Right cardiac atrium (tissue), 5 donors: ENCODE results near the gene CAP2. TPM values are rescaled to one million over a fixed set of nuclear protein-coding genes. Genes with fewer than 3 reads are reported as not detected.
A peak's percentile ranks its signal among the peaks of the same experiment; 100 is the strongest.

Experiments
- ATAC-seq, 2 donors: fragments of 200-7000 bp; cut with Tn5 transposase; one replicate each; pipeline versions ENCODE4 v1.8.0 to v1.9.1; 2020; ENCODE audit warnings: moderate library complexity in 2 of 2, mild to moderate bottlenecking in 1 of 2
- DNase-seq, 3 donors: peaks; one replicate each; pipeline ENCODE4 v3.0.0-alpha.2; 2020
- H3K27ac ChIP-seq: one replicate; pipeline ENCODE4 v1.5.1; 2013; ENCODE audit warnings: mild to moderate bottlenecking, low read length, control low read depth, moderate library complexity
- H3K27me3 ChIP-seq: one replicate; pipeline ENCODE4 v1.6.1; 2013; ENCODE audit not compliant: control insufficient read depth, insufficient read depth
- H3K4me1 ChIP-seq: one replicate; pipeline ENCODE4 v1.6.1; 2013; ENCODE audit warnings: low read length; ENCODE audit not compliant: control insufficient read depth, insufficient read depth
- H3K4me3 ChIP-seq: one replicate; pipeline ENCODE4 v1.5.1; 2013; ENCODE audit warnings: low read length, control low read depth
- H3K9me3 ChIP-seq: one replicate; pipeline ENCODE4 v1.6.1; 2013; ENCODE audit warnings: low read length; ENCODE audit not compliant: control insufficient read depth
- WGBS: extraction: QIAGEN DNeasy Blood & Tissue Kit; methylation state at CpG from one replicate; pipeline ENCODE4 v1.1.7; 2013; 5-methylcytosine and 5-hydroxymethylcytosine counted together
- intact Hi-C, 4 donors: fragments of 100-400 bp; cut with DNase I; formaldehyde crosslinking; loops; one replicate each; pipeline versions ENCODE4 v1.11.0 to v1.14.0; 2022 to 2023
- polyA plus RNA-seq: library from polyadenylated mRNA; stranded (reverse); fragments of 200-250 nt; gene quantifications from one replicate; pipeline ENCODE4 v1.2.3, GENCODE V29; 2013
- total RNA-seq, 4 donors: library from RNA; stranded (reverse); fragmentation: NEBNext Ultra II Directional; extraction: Animal tissue kit (Norgen Biotek cat#: 25700); gene quantifications; one replicate each; pipeline ENCODE4 v1.2.1, GENCODE V29; 2021
- donor health status: healthy with polysubstance abuse.
- donor health status: DM: no; HTN: yes; CAD: no.
- donor health status: DM: no; HTN: no; CAD: no.
- donor health status: DM: no; HTN: yes; CAD: no; lungs with severe emphysema.
- donor health status: DM: yes; HTN: yes; CAD: no.

CAP2 gene
- total and polyA plus RNA-seq, 5 donors = 66.1 to 127 (median 100) TPM

DNA sequence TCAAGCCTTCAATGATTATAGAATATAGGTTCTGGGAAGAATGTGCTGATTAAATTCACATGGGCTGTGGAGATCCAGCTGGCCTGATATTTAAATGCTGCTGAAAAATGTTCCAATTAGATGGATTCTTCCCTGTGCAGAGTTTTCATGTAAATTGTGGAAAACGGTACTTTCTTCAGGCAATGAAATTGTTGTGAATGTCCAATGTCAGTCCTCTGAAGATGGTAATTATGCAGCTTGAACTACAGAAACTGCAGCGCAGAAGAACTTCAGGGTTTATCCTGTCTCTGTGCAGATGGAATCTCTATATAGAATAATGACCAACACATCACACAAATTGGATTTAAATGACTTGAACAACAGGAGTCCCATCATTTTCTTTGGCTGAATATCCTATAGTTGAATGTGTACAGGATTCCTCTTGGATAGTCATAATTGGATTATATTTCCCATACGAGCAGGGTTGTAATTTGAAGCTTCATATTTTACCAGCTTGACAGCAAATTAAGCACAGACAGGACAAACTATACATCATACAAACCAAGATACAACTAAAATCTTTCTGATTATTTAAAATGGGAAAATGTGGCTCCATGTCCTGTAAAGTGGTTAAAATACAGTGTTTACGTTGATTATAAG is 82.3 kb downstream of the CAP2 start:
- no peak overlapping the region for H3K4me3 ChIP-seq
- H3K27me3 ChIP-seq = no peaks in the 10 kb centered on the region
- ATAC-seq (no peak), DNase-seq (no peak)
- no peaks in the 10 kb centered on the region for H3K4me1 ChIP-seq
- 82% methylated on average over 4 of the region's 4 CpGs for WGBS
- H3K27ac ChIP-seq = no peak overlapping the region
- H3K9me3 ChIP-seq = no peaks in the 10 kb centered on the region
- intact Hi-C loops = loop anchor here in 1 of 4 donors (10.0 kb wide), 1 partner anchor 191 kb away; the partner anchor contains the start of gene RBM24

DNA sequence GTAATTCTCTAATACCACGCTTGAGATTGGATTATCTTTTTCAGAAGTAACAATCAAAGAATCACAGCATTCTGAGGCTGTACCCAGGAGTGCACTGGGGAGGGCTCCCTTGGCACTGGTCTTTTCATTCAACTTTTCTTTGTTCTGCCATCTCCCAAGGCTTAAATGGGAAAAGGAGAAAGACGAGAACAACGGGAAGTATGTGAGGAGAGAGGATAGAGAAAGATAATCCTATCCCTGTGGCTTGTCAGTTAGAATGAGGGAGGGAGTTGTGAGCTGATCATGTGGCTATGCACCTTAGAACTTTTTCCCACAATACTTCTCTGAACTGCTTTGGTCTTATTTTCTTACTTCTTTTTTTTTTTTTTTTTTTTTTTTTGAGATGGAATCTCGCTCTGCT is 83.1 kb downstream of the CAP2 start:
- H3K9me3 ChIP-seq = no peaks in the 10 kb centered on the region
- no peak for DNase-seq
- no peak overlapping the region for H3K27ac ChIP-seq
- intact Hi-C loops = loop anchor here in 1 of 4 donors (10.0 kb wide), 1 partner anchor 192 kb away; the partner anchor contains the start of gene RBM24
- no peak for ATAC-seq
- H3K27me3 ChIP-seq = no peaks in the 10 kb centered on the region
- WGBS = 64% methylated on average over 4 of the region's 4 CpGs
- H3K4me3 ChIP-seq = no peak overlapping the region
- no peaks in the 10 kb centered on the region for H3K4me1 ChIP-seq

DNA sequence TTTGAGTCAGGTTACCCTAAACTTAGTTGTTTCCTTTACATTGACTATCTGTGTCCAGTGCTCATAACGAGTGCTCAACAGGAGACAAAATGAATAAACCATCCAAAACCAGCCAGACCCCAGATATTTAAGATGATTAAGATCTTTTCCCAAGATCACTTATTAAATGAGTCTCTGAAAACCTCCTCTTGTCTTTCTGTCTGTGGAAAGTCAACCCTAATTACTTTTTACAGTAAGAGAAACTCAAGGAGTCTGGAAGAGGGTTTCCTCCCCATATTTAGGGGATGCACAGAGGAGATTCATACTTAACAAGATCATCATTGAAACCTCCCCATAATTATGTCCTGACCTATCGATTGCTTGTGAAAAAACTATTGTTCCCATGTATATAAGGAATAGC is 84.0 kb downstream of the CAP2 start:
- ATAC-seq (no peak), DNase-seq (no peak)
- Histone ChIP-seq H3K4me1 (no peaks in the 10 kb centered on the region), H3K4me3 (no peak overlapping the region), H3K27me3 (no peaks in the 10 kb centered on the region), H3K9me3 (no peaks in the 10 kb centered on the region), H3K27ac (no peak overlapping the region)
- intact Hi-C loops = loop anchor here in 1 of 4 donors (10.0 kb wide), 1 partner anchor 193 kb away; the partner anchor contains the start of gene RBM24
- WGBS = 90% methylated on average over 2 of the region's 2 CpGs

DNA sequence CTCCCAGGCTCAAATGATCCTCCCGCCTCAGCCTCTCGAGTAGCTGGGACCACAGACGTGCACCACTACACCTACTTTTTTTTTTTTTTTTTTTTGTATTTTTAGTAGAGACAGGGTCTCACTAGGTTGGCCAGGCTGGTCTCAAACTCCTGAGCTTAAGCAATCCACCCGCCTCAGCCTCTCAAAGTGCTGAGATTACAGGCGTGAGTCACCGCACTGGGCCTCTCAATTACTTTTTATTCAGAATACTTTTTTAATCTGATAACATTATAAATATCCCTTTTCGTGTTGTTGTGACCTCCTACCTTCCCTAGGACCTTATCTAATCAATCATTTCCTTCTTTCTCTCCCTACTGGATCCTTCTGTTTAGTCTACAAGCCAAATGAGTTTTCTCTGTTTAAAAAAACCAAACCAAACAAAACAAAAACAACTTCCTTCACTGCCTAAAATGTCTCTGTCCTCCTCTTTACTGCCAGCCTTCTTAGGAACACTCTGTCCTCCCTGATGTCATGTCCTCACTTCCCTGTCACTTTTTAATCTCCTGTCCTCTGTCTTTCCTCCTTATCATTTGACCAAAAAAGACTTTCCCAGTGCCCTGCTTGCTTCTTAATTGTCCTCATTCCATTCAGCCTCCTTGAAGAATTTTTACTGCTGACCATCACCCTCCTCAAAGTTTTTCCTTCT is 85.0 kb downstream of the CAP2 start:
- H3K4me1 ChIP-seq = peaks cover 1% of the 10 kb centered on the region

DNA sequence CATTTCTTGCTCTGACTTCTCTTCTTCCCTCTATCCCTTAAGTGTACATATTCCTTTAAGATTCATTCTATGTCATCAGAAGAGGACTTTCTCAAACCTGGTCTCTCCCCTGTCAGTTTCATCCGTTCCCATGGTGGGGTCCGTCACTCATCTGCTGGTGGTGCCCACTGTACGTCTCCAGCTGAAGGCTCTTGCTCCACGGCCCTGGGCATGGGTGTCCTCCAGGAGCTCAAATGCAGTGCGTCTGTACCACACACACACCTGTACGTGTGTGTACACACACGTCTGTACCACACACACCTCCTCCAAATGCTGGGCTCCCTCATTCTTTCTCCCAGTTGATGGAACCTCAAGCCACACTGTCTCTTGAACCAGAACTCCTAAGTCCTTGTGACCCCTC is 85.6 kb downstream of the CAP2 start:
- Histone ChIP-seq H3K27ac (no peak overlapping the region), H3K4me1 (peaks cover 5% of the 10 kb centered on the region), H3K4me3 (no peak overlapping the region), H3K9me3 (no peaks in the 10 kb centered on the region), H3K27me3 (no peaks in the 10 kb centered on the region)
- intact Hi-C loops = loop anchor here in 1 of 4 donors (10.0 kb wide), 1 partner anchor 194 kb away; the partner anchor contains the start of gene RBM24
- WGBS = 87% methylated on average over 7 of the region's 7 CpGs
- ATAC-seq (no peak), DNase-seq (no peak)

More for the DNA sequence above, 85.0 kb downstream of the CAP2 start:
- Histone ChIP-seq H3K27ac (no peak overlapping the region), H3K27me3 (no peaks in the 10 kb centered on the region), H3K9me3 (no peaks in the 10 kb centered on the region), H3K4me3 (no peak overlapping the region)
- 77% methylated on average over 7 of the region's 7 CpGs for WGBS
- ATAC-seq = no peak
- DNase-seq = no peak
- intact Hi-C loops = loop anchor here in 1 of 4 donors (10.0 kb wide), 1 partner anchor 194 kb away; the partner anchor contains the start of gene RBM24

DNA sequence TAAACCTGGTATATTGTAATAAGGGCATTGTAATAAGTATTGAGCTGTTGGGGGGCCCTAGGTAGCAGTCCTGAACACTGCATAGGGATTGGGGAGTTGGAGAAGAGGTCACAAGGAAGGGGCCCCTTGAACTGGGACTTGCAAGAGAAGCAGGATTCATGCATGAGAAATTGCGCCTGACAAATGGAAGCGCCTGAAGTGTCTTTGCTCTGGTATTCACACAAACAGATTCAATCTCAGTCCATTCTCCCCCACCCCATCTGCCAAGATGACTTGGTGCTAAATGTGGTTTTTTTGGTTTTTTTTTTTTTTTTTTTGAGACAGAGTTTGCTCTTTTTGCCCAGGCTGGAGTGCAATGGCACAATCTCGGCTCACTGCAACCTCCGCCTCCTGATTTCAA is 87.1 kb downstream of the CAP2 start:
- Histone ChIP-seq H3K27me3 (no peaks in the 10 kb centered on the region), H3K4me1 (peaks cover 5% of the 10 kb centered on the region), H3K27ac (no peak overlapping the region), H3K9me3 (no peaks in the 10 kb centered on the region), H3K4me3 (no peak overlapping the region)
- intact Hi-C loops = no loop called here
- DNase-seq (no peak), ATAC-seq (no peak)
- 99% methylated on average over 4 of the region's 4 CpGs for WGBS

DNA sequence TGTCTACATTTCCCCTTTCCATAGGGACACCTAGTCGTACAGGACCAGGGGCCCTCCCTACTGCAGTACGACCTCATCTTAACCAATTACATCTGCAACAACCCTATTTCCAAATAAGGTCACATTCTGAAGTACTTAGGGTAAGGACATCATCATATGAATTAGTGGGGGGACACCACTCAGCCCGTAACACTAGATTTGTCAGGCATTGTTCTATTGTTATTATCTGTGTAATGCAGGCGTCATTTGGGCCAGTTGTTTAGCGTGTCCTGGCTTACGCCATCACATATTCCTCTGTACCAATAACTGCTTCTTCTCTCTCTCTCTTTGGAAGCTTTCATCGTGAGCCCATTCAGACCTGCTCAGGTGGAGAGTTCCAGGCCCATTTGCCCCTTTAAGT is 89.3 kb downstream of the CAP2 start:
- Histone ChIP-seq H3K4me1 (peaks cover 5% of the 10 kb centered on the region), H3K9me3 (no peaks in the 10 kb centered on the region), H3K4me3 (no peak overlapping the region), H3K27ac (no peak overlapping the region), H3K27me3 (no peaks in the 10 kb centered on the region)
- DNase-seq = no peak
- WGBS = 86% methylated on average over 7 of the region's 7 CpGs
- ATAC-seq = no peak
- intact Hi-C loops = no loop called here

DNA sequence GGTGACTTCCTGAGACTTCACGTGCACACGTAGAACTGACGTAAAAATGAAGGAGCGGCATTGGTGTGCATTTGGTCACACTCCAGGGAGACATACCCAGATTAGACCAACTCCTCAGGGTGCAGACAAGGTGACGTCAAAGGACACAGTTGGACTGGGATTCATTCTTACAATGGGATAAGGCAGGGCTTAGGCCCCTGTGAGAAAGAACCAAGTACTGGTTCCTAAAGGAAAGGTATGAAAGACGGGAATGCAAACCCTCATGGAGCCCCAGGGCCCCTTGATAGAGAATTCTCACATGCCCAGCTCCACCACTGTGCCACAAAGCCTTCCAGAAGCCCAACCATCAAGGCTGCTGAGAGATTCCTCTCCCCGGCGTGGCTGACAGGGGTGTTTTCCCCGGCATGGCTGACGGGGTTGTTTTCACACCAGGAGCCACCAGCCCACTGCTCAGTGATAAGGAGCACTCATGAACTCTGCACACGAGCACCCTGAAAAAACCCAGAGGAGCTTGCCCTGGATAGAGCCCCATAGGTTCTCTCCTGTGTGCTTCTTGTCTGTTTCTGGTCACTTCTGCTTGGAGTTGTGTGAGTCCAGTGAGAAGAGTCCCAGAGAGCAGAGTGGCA is 90.1 kb downstream of the CAP2 start:
- H3K4me3 ChIP-seq = no peak overlapping the region

DNA sequence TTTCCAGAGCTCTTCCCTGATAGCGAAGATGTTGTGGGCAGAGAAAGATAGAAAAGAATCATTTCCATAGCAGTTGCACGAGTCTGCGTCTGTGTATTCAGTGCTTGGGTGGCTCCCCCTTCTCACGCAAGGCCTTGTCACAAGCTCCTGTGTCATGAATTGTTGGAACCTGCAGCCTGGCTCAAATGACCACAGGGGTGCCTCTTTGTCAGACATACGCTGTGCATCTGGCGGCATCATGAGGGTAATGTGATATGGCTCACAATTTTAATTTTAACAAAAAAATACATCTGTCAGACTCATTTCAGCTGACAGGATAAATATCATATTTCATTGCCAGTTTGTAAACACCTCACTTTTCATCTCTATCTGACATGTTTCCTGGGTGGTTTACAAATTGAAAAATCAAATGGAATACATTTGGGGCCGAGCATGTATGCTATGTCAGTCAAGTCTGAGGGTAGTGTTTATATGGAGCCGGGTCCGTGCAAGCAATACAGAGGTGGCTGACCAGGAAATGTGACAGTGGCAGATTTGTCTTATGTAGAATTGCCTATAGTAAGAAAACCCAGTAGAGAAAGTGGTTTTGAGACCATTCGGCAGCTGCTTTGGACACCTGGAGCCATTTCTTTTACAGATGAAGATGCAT is 90.9 kb downstream of the CAP2 start:
- ATAC-seq = peak; percentile 56 to 60
- Histone ChIP-seq H3K27ac (peak overlapping the region; percentile 87), H3K27me3 (no peaks in the 10 kb centered on the region), H3K9me3 (no peaks in the 10 kb centered on the region), H3K4me3 (no peak overlapping the region), H3K4me1 (peaks cover 5% of the 10 kb centered on the region)
- 71% methylated on average over 10 of the region's 10 CpGs for WGBS
- no peak for DNase-seq
- intact Hi-C loops = no loop called here

More for the DNA sequence above, 90.1 kb downstream of the CAP2 start:
- Histone ChIP-seq H3K9me3 (no peaks in the 10 kb centered on the region), H3K4me1 (peaks cover 5% of the 10 kb centered on the region), H3K27ac (peak overlapping the region; percentile 87), H3K27me3 (no peaks in the 10 kb centered on the region)
- WGBS = 62% methylated on average over 11 of the region's 11 CpGs
- DNase-seq (no peak), ATAC-seq (peak; percentile 31 to 42)
- intact Hi-C loops = no loop called here

DNA sequence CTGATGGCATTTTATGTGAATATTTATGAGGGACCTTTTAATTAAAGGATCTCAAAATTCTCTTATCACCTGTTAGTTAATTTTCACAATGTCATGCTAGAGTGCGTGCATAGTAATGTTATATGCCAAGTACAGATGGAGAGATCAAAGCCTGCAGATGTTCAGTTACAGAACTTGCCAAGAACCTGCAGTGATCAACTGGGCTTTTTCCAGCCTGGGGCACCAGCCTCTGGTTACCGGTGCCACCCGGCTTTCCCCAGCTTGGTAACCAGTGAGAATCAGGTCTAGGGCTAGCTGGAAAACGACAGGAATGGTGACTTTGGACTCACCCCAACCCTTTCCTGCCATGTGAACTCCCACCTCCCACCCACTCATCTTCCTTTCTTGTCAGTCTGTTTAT is 91.8 kb downstream of the CAP2 start:
- ATAC-seq = no peak
- H3K27ac ChIP-seq = peak overlapping the region; percentile 8
- H3K4me1 ChIP-seq = peaks cover 5% of the 10 kb centered on the region
- DNase-seq = no peak
- no peaks in the 10 kb centered on the region for H3K27me3 ChIP-seq
- WGBS = 59% methylated on average over 4 of the region's 4 CpGs
- intact Hi-C loops = no loop called here
- H3K9me3 ChIP-seq = no peaks in the 10 kb centered on the region
- no peak overlapping the region for H3K4me3 ChIP-seq

DNA sequence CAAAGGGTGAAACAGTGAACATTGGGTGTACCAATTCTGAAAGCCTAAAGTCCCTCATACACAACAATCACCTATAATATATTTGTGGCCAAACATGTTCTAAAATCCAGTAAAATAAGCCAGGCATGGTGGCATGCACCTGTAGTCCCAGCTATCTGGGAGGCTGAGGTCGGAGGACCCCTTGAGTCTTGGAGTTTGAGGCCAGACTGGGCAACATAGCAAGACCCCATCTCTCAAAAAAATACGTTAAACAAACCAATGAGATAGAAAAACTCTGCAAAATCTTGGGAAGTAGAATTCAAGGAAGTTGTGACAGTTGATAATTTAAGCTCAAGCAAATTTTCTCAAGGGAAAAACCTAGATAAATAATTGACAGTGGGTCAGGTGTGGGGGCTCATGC is 92.6 kb downstream of the CAP2 start:
- ATAC-seq (no peak), DNase-seq (no peak)
- Histone ChIP-seq H3K27ac (peak overlapping the region; percentile 15), H3K9me3 (no peaks in the 10 kb centered on the region), H3K27me3 (no peaks in the 10 kb centered on the region), H3K4me3 (no peak overlapping the region), H3K4me1 (peaks cover 5% of the 10 kb centered on the region)
- intact Hi-C loops = no loop called here
- 88% methylated on average over 2 of the region's 2 CpGs for WGBS
